Peyer's patch (tissue), 4 donors: ENCODE results near the gene EPHA8.

Experiments used
- CTCF ChIP-seq, 6 experiments: fragments of 450-650 bp in 4 of 6; fragments of 200-600 bp in 2 of 6; sonication (generic) in 1 of 6; IDR thresholded peaks; one replicate each; pipeline ENCODE4 v1.5.1; 2017 to 2019; ENCODE audit warnings: antibody characterized with exemption in 6 of 6, mild to moderate bottlenecking in 3 of 6, moderate library complexity in 1 of 6
- POLR2A ChIP-seq, 2 donors: fragments of 450-650 bp; IDR thresholded peaks; one replicate each; pipeline ENCODE4 v1.5.1; 2017; ENCODE audit warnings: antibody characterized with exemption in 2 of 2, mild to moderate bottlenecking in 2 of 2, moderate library complexity in 2 of 2

- TF ChIP-seq CTCF (IDR thresholded peaks at IDR 0.05) (no peak), POLR2A (IDR thresholded peaks at IDR 0.05) (no peak)
Measured at GRCh38 chr1:22566161-22566560, 2.9 kb downstream of the EPHA8 start.
